Measurements from ENCODE around the gene PNMA8A. TPM values are rescaled to one million over a fixed set of nuclear protein-coding genes. Genes with fewer than 3 reads are reported as not detected.

Gene PNMA8A
- polyA plus RNA-seq, 3 donors: 52.7 to 72.2 (median 57.2) TPM

DNA sequence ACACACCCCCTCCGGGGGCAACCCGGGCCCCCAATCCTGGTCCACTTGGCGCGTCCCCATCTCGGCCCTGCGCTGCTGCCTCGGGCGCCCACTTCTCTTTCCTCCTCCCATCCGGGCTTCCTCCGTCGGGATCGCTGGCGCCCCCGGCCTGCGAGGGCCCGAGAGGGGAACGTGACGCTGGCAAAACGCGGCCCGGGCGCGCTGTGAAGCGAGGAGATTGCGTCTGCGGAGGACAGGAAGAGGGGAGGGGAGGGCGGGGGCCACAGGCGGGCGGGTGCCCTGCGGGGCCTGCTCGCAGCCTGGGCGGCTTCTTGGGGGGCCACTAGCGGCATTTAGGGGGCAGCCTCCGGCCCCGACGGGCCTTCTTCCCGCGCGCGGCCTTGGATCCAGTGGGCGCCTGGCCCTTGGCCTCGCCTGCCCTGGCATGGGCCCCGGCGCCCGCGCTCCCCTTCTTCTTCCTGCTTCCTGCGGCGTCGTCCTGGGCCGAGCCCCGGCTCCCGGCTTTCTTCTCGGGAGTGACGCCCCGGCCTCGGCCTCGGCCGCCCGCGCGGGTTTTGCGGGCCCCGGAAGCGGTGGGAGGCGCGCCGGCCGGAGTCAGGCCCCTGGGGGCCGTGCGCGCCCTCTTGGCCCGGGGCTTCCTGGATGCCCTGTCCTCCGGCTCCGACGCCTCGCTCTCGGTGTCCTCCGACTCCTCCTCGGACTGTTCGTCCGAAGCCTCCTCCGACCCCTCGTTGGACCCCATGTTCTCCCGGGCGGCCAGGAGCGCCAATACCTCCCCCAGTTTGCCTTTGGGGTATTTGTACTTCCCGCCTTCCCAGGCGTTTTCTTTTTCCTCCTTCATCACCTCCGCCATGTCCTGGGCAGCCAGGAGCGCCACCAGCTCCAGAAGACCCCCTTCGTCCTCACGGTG, 22.1 kb upstream of the PNMA8A start:
- no peak for DNase-seq (ENCODE audit: low read depth in 3 of 3, low spot score in 2 of 3)

DNA sequence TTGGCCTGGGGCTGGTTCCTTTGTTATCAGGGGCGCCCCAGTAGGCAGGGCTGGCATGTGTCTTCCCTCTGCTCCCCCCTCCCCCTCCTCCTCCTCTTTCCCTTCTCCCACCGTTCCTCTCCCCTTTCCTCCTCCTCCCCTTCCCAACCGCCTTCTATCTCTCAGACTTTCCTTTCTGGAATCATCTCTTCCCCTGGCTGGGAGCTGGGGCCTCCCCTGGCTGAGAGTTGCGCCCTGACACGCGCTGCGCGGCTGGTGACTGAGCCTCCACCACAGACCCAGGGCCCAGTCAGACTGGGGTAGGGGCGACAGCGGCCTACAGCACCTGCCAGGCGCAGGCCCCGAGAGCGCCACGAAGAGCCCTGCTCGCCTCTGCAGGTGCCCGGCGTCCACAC, 21.5 kb upstream of the PNMA8A start:
- no peak for DNase-seq (ENCODE audit: low read depth in 3 of 3, low spot score in 2 of 3)

DNA sequence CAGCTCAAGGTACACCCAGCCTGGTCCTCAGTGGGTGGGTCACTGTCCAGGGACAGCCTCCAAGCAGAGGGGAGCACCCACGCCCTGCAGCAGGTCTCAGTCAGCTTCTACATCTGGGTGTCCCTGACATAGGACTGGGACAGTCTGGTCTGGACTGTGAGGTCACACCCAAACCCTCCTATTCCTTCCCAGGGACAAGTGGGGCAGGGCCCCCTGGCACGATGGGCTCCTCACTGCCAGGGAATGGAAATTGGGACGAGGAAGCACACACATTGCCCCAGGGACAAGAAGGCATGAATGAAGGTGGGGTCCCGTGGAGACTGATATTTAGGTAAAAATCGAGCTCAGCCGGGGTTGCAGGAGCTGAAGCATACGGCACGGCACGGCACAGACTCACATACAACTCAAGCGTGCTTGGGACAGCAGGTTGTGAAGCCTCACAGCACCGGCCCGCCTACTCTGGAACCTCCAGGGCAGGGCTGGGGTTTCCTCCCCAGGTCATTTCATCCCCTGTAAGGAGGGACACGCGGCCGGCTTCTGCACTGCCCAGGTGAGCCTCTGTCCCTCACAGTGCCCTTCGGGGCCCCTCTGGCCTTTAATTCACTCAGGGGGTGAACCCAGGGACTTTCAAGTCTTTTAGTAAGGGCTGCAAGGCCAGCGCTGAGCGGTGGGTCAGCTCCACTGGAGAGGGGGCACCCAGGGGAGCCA, 20.8 kb upstream of the PNMA8A start:
- no peak for DNase-seq (ENCODE audit: low read depth in 3 of 3, low spot score in 2 of 3)

- DNase-seq (ENCODE audit: low read depth in 3 of 3, low spot score in 2 of 3): no peak
Observed at GRCh38 chr19:46490774-46491173, 19.4 kb upstream of the PNMA8A start.

DNA sequence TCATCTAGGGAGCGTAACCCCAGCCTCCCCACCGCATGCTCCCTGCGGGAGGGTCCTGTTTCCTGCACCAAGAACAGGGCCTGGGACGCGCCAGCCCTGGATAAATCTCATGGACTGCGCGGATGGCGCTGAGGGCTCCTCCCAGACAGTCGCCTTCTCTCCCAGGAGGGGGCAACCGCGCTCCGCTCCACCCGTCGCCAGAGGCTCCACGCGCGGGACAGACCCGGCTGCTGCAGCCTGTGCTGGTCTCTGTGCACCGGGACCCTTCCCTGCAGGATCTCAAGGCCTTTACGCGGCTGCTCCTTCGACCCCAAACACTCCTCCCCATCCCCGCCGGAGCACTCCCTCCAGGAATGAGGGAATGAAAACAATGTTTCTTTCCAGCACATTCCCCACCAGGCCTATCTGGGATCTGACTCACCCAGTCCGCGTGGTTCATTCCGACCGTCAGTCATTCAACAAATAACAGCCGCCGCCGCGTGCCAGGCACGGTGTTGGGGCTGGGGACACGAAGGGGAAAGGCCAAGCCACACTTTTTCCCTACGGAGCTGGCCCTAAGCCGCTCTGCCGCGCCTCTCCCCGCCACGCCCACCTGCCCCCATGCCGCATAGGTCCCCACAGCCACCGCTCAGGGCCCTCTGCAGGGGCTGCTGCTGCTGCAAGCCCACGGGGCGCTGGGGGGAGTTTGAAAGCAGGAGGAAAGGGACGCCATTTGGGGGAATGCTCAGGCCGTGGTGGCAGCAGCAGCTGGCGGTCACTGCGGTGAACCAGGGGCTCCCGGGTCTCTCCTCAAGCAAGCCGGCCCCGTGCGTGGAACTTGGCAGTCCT, 18.3 kb upstream of the PNMA8A start:
- no peak for DNase-seq (ENCODE audit: low read depth in 3 of 3, low spot score in 2 of 3)

GRCh38 chr19:46488551-46488950, 17.2 kb upstream of the PNMA8A start:
- DNase-seq (ENCODE audit: low read depth in 3 of 3, low spot score in 2 of 3): no peak

DNA sequence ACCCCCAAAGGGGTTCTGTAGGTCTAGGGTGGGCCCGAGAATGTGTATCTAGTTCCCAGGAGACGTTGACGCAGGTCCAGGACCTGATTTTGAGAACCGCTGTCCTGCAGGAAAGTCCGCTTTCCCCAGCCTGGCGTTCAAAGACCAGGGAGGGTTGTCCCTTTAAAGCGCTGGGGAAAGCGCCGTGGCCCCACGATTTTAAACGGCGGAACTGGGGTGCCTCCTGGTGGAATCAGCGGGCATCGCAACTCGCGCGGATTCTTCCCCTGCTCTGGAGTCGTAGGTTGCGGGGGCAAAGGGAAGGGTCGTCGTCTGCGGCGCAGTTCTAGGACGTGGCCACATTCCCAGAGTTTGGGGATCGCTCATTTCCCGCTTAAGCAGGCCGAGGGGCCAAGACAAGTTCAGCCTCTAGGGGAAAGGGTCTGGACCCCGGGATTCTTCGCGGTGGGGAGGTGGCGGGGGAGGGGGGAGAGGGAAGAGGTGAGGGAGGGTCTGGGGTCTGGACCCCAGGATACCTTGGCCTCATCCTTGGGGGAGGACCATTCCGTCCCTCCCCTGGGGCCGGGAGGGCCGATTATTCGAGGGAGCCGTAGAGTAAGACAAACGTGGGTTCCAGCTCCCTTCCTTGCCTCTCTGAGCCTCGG, 16.6 kb upstream of the PNMA8A start:
- DNase-seq (ENCODE audit: low read depth in 3 of 3, low spot score in 2 of 3): peak in 1 of 3 donors; percentile 65

DNA sequence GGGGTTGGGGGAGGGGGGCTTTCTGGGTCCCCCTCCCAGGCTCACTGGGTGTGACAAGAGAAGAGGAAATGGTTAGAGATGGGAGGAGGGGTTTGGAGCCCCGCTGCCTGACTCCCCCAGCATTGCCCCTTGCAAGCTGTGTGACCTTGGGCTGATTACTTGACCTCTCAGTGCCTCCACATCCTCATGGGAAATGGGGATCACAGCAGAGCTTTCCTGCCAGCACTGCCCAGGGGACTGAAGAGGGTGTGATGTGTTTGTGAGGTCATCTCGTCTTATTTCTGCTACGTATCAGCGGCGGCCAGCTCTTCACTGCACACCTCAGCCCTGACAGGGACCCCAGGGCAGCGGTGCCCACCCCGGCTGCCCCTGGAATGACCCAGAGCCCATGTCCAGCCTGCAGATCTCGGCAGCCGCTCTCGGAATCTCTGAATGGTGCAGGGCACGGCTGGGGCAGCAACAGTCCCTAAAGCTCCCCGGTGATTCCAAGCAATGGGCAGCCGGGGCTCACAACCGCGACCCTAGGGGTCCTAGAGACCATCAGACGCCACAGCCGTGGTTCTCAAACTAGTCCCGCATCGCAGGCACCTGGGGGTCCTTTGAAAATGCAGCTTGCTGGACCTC, 15.9 kb upstream of the PNMA8A start:
- no peak for DNase-seq (ENCODE audit: low read depth in 3 of 3, low spot score in 2 of 3)

DNA sequence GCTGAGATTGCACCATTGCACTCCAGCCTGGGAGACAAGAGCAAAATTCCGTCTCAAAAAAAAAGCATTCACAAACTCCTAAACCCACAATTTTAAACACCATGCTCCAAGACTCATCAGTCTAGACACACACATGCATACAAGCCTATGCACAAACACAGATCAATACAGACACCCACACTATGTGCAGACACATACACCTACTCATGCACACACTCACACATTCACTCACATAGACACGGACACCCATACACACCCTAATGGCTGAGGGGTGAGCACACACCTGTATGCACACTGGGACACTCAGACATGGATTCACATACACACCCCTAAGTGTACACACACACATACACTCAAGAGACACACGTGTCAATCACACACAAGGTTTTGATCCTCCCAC, 15.0 kb upstream of the PNMA8A start:
- no peak for DNase-seq (ENCODE audit: low read depth in 3 of 3, low spot score in 2 of 3)

- DNase-seq (ENCODE audit: low read depth in 3 of 3, low spot score in 2 of 3): no peak
Observed at GRCh38 chr19:46484656-46485055, 13.3 kb upstream of the PNMA8A start.

DNA sequence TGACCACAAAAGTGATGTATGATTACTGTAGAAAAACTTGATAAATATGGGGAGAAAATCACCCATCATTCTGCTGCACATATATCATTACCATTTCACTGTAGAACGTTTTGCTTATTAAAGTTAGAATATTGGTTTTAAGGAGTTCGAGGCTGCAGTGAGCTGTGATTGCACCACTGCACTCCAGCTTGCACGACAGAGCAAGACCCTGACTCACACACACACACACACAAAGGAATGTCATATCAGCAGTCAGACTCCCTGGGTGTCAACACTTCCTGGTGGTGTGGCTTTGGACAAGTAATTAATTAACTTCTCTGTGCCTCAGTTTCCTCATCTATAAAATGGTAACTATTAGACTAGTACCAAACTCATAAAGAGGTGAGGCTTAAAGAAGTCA, 11.3 kb upstream of the PNMA8A start:
- no peak for DNase-seq (ENCODE audit: low read depth in 3 of 3, low spot score in 2 of 3)

DNA sequence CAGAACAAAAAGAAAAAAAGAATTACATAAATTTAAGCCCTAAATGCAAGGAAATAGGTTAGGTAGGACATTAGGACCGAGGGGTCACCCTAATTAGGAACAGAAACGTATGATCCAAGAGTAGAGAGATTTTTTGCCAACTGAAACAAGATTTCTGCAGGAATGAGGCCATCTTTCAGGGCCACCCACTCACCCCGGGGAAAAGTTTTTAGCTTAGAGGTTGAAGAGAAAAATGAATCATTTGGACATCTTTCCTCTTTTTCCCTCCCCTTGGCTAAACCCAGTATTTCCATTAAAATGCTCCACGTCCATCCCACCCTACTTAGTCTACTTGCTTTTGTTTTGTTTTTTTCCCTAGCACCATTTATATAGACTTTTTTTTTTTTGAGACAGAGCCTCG, 10.6 kb upstream of the PNMA8A start:
- peak in 1 of 3 donors; percentile 55 for DNase-seq (ENCODE audit: low read depth in 3 of 3, low spot score in 2 of 3)

DNA sequence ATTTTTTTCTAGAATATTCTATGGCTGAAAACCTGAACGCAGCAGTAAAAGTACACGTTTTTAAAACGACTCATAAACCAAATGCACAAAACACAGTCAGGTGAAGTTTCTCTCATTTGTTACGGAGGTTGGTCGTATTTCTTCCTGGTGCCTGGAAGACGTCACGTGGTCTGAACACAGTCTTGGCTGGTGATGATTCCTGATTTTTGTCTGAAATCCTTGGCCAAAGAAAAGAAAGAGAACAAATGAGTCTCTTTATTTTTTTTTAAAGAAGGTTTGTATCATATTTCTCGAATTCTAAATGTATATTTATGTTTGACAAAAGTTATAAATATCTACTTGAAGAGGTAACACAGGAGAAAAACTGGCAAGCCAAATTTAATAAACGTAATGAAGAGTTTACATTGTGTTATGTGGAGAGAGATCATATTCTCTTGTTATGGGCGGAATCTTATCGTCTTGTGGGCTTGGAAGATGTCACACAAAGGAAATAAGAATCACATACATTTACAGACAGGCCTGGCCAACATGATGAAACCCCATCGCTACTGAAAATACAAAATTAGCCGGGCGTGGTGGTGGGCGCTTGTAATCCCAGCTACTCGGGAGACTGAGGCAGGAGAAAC, 10.0 kb upstream of the PNMA8A start:
- no peak for DNase-seq (ENCODE audit: low read depth in 3 of 3, low spot score in 2 of 3)

GRCh38 chr19:46480415-46480814, 9.1 kb upstream of the PNMA8A start:
- peak in 2 of 3 donors; percentile 83 to 85 for DNase-seq (ENCODE audit: low read depth in 3 of 3, low spot score in 2 of 3)

DNA sequence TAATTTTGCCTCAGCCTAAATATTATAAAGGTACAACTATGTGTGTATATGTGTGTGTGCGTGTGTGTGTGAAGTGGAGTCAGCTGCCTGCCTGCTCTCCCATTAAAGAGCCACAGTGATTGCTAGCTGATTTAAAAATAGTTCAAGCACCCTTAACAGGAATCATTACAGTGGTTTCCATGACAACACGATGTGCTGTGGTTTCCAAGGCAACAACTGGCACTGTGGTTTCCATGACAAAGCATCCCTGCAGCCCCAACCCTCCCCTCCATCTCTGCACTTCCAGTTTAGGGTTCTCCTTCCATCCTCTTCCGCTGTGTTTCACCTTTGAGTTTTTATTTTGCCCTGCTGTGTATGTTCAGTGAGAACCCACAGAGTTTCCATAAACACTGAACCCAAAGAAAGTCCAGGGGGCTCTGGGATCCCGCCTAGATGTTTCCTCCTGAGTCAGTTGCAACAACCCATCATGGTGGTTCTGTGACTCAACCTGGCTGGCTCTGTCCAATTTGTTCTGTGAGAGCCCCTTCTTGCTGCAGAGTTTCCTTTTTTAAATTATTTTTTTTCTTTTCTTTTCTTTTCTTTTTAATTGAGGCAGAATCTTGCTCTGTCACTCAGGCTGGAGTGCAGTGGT, 7.1 kb upstream of the PNMA8A start:
- DNase-seq (ENCODE audit: low read depth in 3 of 3, low spot score in 2 of 3): no peak

- no peak for DNase-seq (ENCODE audit: low read depth in 3 of 3, low spot score in 2 of 3)
Observed at GRCh38 chr19:46475986-46476385, 4.6 kb upstream of the PNMA8A start.

DNA sequence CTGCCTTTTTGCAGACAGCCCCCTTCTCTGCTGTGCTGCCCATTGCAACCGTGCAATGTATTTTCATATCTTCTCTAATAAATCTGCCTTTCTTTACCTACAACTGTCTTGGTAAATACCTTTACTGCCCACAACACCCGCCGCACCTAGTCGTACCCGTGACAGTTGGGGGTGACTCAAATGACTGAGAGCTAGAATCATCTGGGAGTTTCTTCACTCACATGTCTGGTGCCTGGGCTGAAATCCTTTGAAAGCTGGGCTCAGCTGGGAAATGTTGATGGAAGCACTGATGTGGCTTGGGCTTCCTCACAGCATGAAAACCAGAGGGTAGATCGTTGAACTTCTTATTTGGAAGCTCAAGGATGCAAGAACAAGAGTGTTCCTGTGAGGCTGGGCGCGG, 2.8 kb upstream of the PNMA8A start:
- DNase-seq (ENCODE audit: low read depth in 3 of 3, low spot score in 2 of 3): no peak

DNA sequence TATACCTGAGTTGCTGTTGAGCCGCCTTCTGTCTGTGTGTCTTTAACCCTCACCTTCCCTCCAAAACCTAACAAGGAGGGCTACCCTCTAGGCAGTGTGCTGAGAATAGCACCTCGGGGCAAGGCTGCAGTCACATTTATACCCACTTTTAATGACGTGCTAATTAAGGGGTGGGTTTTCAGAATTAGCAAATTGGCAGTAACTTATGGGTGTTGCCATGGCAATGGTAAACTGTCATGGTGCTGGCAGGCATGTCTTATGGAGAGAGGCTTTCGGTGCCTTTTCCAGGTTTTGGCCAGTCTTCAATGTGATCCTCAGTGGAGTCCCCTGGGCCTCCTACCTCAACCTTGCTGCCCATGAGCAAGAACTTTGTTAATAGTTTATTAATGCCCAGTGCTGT, 1.2 kb upstream of the PNMA8A start:
- no peak for DNase-seq (ENCODE audit: low read depth in 3 of 3, low spot score in 2 of 3)

- DNase-seq (ENCODE audit: low read depth in 3 of 3, low spot score in 2 of 3): no peak
Observed at GRCh38 chr19:46471811-46472543, 614 bp upstream of the PNMA8A start.

All from right renal cortex interstitium (tissue), 3 donors.